Measurements from ENCODE around the gene SLC39A1.
A peak's percentile ranks its signal among the peaks of the same experiment; 100 is the strongest.

SLC39A1 gene

DNA sequence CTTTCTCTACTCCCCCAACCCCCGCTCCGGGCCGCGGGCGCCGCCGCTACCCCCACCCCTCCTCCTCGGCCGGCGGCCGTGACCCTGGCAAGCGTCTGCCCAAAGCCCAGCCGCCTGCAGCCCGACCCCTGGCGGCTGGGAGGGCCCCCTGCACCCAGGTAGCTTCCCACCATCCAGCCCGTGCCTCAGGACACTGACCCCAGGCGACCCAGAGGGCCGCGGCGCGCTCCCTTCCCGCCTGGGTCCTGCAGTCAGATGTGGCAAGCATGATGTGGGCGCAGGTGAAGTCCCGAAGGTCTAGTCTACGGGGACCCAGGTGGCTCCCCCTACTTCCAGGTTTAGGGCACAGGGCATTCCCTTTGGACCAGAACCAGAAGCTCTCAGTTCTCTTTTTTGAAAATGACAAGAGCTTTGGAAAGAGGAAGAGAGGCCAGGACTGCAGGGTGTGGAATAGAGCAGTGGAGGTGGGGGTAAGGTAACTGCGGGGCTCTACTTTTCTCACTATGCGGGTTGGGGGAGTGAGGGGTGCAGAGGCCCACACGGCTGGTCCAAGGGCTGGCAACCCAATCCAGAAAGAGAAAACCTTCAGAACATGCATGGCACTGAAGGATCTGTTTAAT, 16.6 kb downstream of the SLC39A1 start, which contains the start of gene DENND4B:
Gene DENND4B (minus strand): TSS at position 97 of the 620 bp plus-strand sequence. CDS start 2,344 bp downstream, outside the sequence.
- DNase-seq (ENCODE audit: low read depth in 2 of 2), result peak; percentile 50 to 60

DNA sequence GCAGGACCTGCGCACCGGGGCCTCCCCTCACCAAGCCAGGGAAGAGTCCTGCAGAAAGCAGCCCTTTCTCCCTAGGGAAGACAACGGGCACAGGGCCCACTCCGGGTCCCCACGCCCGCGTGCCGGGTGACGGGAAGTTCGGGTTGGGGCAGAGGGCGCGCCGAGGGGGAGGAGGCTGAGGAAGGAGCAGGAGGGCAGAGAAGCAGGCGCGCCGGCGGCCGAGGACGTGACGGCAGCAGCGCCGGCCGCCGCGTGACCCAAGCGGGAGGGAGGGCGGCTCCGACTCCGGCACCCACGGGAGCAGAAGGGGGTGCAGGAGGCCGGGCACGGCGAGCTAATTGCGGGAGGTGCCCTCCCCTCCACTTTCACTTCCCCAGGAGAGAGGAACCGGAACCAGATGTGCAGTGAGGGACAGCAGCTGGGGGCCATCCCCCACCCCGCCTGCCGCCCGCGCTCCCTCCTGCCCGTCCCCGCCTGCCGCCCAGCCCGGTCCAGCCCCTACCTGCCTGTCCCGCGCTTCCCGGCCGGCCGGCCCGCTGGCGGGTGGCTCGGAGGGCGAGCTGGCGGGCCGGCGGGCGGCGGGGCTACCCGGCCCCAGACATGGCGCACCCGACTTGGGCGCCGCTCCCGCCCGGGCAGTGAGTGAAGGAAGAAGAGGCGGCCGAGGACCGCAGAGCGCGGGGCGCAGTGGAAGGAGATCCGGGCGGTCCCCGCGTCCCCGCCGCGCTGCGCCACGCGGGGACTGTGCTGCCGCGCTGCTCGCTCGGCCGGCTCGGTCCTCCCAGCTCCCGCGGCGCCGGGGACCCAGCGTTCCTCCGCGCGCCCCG, 17.3 kb downstream of the SLC39A1 start:
- peak; percentile 45 to 57 for DNase-seq (ENCODE audit: low read depth in 2 of 2)

DNA sequence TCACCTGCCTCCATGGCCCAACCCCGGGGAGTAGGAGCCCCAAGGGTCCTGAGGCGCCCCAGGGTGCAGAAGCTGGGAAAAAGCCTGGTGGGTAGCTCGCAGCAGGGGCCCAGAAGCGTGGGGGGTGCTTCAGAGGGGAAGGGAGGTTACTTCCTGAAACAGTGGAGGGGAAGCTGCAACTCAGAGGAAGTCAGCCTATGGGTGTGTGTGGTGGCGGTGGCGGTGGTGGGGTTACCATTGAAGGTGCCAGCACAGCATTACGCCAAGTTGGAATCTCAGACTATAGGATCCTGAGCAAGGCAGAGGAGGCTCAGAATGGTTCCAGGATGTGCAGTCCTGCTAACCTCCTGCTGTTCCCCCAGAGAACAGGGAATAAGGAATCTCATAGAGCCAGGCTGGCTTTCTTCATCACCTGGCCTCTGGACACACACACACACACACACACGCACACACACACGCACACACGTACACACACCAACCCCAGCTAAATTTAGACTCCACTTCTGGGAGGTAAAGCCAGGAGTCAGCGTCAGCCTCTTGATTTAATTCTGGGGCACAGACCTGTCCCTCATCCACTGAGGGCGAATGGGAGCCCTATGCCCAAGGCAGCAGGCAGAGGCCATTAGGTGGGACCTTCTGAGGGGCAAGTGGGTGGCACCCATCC, 18.1 kb downstream of the SLC39A1 start:
- peak; percentile 55 to 69 for DNase-seq (ENCODE audit: low read depth in 2 of 2)

DNA sequence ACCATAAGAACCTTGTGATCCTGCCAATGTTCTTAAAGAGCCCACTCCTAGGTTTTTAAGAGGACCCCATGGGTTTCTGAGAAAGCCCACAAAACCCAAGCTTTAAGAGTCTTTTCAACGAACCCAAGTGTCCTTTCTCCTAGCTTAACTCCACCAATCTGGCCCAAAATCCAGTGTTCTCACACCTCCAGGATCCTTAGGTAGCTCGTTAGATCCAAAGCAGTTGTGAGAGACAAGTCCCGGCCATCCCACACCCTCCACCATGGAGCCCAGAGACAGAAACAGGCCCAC, 18.6 kb downstream of the SLC39A1 start:
- DNase-seq (ENCODE audit: low read depth in 2 of 2), result no peak

DNA sequence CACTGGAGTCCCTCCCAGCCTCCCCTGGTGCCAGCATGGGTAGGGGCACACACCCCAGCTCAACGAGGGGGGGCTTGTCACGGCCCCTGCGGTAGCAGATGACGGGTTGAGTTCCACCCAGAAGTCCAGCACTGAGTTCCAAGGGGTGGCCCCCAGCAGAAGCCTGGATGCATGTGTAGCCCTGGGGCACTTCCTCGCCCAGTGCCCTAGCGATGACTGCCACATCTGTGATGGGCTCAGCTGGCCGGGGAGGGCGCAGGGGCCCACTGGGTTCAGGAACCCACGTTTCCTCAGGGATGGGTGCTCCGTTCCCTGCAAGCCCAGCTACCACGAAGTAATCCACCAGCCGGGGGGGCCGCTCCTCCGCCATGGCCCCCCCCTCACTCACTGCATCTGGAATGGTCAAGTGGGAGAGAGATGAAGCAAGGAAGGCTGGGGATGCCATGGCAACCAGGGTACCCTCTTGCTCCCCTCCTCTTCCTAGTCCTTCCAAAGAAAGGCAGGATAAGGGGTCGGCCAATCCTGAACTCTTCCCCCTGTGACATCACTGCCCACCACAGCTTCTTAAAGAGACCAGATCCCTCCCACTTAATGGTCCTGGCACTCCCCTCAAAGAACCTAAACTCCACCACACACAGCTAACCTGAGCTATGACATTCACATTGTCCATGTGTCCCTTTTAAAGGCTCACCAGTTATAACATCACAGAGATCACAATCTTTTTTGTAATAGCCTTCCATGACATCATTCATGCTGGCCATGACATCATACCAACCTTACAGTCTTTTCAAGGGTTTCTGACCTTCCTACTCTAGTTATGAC, 19.1 kb downstream of the SLC39A1 start:
- DNase-seq (ENCODE audit: low read depth in 2 of 2), result no peak

DNA sequence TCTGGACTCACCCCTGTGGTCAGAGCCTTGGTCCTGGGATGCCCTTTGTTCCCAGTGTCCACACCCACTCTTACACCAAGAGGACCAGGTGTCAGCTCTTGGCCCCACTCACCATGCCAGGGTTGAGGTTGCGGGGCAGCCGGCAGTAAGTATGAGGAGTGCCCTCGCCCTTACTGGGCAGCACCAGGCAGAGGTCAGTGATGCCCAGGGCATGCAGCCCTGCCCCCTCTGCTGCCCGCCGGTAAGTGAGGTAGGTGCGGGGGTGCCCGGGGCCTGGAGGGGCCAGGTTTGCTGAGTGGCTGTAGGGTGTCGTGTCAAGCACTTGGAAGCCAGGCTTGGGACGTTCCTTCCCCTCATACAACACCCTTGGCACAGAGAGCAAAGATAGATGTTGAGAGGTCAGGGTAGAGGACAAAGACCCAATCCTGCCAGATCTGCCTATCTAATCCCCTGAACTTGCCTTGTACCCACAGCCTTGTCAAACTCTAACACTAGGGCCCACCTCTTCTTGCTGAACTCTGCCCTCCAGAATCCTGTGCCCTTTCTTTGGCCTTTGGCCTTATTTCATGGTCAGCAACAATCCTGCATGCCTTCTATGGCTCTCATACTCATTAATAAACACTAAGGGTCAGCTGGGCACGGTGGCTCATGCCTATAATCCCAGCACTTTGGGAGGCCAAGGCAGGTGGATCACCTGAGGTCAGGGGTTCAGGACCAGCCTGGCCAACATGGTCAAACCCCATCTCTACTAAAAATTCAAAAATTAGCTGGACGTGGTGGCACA, 20.4 kb downstream of the SLC39A1 start:
- DNase-seq (ENCODE audit: low read depth in 2 of 2), result no peak

DNA sequence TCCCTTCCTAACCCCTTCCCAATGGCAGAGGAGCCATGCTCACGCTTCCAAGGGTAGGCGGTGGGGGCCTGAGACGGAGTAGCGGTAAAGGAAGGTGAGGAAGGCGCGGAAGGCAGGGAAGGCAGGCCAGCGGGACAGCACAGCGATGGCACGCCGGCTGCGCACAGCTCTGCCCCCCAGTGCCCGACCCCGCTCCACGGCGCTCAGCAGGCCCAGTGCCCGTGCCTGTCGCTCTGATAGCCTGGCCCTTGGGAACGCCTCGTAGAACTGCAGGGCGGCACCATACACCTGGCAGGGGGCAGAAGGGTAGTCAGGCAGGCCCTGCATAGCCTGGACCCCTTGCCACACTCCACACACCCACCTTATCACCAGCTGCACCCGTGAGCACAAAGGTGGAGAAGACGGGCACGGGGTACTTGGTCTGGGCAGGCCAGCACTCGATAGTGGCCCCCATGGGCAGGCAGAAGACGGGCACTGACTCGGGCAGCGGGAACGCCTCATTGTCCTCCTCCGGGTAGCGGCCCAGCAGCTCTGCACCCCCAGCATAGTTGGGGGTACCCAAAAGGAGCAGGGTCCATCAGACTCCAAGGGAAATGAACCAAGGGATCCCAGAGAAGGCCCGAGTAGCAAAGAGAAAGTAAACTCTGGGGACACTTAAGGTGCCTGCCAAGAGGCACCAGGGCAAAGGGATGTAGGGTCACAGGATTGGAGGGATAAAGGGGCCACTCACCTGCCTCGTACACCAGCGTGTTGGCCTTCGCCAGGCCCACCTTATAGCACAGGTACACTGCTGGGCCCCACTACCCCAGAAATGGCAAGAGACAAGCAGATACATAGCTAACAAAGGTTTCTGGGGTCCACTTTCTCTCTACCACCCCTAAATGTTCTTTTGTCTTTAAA, 21.3 kb downstream of the SLC39A1 start:
- no peak for DNase-seq (ENCODE audit: low read depth in 2 of 2)

DNA sequence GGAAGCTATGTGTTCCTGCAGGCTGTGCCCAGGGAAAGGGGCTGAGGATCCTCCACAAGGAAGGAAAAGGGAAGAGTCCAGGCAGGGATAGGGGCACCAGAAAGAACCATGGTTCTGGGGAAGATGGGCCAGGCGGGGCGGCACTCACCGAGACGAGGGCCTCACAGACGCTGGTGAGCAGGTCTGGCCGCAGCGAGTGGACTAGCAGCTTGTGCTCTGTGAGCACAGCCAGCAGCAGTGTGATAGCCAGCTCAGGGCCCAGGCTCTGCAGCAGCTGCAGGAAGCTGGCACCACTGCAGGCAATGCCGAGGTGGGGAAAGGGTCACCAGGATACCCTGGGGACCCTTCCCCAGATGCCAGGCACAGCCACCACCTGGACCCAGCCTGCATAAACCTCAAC, 22.6 kb downstream of the SLC39A1 start:
- no peak for DNase-seq (ENCODE audit: low read depth in 2 of 2)

DNA sequence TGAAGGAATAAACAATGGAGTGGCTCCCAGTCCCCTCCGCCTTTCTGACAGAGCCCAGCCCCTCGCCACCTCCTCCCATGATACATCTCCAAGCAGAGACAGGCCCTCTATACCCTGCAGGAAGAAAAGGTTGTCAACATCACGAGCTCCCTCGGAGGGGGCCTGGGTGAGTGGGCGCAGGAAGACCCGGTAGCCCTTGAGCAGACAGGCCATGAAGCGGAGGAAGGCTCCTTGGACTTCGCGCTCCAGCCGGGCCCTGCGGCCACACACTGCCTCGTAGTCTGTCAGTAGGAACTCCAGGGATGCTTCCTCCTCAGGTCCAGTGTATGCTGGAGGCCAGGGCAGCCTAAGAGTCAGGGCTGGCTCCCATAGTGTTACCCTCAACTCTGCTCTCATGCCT, 23.9 kb downstream of the SLC39A1 start:
- no peak for DNase-seq (ENCODE audit: low read depth in 2 of 2)

DNA sequence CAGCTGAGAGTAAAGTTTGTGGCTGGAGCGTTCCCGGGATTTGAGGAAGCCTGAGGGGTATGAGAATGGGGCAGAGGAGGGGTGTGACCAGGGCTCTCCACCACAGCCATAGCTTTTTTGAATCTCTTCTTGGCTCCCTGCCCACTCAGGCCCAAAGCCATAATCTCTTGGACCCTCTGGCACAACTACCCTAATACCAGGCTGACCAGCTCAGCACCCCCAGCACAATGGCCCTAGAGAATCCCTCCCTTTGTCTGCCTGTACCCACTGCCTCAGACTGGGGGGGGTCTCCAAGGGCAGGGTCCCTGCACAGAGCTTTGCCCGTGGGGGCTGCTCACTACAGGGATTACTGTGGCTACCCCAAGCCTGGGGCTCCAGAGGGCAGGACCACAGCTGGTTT, 24.3 kb downstream of the SLC39A1 start:
- DNase-seq (ENCODE audit: low read depth in 2 of 2), result no peak

DNA sequence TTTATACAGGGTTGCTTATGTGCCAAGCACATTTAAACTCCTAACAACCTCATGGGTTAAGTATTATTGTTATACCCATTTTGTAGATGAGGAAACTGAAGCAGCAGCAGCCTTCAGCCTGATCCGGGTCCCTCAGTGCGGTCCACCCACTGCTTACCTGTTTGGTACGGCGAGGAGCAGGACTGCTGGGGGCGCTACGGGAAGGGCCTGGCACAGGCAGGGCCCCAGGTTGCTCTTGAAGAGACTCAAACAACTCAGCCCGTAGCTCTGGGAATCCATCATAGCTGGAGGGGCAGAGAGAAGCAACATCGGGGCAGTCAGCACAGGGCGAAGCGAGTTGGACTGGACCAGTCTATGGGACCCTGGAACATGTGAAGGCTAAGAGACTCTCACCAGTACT, 26.0 kb downstream of the SLC39A1 start:
- DNase-seq (ENCODE audit: low read depth in 2 of 2), result no peak

DNA sequence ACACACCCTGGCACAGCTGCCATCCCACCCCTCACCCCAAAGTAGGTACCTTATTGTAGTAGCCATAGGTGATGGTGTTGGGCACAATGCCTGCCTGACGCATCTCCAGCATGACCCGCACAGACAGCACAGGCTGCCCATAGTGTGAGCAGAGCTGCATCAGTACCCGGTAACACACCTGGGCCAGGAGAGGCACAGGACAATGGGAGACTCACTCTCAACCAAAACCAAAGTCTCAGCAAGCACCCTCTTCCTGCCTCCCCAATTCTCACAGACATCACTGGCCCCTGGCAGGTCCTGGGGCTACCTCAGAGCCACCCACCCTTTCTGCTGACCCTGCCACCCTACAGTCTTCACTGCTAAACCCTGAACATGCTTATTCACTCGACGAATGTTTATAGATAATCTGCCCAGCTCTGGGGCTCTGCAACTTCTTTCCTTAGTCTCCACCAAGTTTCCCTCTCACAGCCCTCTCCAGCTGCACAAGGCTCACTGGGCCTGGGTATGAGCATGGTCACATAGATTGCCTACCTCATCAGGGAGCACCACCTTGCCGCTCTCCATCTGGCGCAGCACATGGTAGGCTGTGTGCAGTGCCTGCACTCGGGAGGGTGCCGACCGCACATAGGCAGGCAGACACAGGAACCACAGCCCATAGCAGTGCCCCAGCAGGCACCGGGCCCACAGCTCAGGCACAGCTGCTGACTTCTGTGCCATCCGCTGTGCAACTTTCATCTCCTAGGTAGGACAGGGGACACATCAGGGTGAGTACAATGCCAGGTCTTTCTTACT, 27.1 kb downstream of the SLC39A1 start:
- DNase-seq (ENCODE audit: low read depth in 2 of 2), result no peak

DNA sequence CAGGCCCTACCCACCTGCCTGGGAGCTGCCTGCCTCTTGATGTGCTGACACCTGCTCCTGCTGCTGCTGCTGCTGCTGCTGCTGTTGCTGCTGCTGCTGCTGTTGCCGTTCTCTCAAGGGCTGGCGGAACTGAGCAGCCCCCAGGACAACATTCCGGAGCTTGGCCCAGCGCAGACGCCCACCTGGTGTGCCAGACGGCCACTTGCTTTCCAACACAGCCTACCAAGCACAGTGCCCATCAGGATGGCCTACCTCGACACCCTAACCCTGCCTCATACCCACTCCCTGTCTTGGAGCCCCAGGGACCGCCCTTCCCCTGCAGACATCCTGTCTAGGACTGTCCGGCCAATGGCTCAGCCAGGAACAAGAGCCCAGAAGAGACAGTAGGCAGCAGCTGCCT, 28.6 kb downstream of the SLC39A1 start:
- no peak for DNase-seq (ENCODE audit: low read depth in 2 of 2)

DNA sequence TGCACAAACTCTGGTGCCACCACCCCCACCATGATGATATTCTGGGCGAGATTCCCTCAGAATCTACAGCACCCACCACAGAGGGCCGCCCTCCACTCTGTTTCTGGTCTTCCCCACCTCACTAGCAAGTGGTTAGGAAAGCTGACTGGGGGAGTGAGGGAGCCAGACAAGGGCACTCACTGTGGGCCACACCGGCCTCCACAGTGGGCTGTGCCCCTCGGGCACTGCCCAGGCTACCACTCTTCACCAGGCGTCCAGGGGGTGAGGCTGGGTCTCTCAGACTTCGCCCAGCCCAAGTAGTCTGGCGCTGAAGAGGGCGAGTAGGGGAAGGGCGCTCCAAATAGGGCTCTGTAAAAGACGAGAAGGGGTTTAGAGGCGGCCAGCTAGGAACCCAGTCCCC, 29.4 kb downstream of the SLC39A1 start:
- DNase-seq (ENCODE audit: low read depth in 2 of 2), result no peak

DNA sequence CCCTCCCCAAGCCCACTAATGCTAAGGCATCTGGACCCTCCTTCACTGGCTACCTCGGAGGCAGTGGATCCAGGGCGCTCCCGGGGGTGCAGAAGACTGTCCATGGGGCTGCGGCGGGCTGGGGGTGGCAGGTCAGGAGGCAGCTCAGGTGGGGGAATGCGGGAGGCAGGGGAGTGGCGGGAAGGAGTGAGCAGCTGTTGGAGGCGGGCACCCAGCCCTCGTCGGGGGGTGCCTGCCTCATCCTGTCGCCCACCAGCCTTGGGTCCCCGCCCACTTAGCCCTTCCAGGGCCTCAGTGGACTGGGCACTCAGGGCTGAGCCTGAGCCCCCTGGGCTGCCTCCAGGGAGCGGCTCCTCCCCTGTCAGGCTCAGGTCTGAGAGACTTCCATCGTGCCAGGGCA, 29.9 kb downstream of the SLC39A1 start:
- DNase-seq (ENCODE audit: low read depth in 2 of 2), result no peak

DNA sequence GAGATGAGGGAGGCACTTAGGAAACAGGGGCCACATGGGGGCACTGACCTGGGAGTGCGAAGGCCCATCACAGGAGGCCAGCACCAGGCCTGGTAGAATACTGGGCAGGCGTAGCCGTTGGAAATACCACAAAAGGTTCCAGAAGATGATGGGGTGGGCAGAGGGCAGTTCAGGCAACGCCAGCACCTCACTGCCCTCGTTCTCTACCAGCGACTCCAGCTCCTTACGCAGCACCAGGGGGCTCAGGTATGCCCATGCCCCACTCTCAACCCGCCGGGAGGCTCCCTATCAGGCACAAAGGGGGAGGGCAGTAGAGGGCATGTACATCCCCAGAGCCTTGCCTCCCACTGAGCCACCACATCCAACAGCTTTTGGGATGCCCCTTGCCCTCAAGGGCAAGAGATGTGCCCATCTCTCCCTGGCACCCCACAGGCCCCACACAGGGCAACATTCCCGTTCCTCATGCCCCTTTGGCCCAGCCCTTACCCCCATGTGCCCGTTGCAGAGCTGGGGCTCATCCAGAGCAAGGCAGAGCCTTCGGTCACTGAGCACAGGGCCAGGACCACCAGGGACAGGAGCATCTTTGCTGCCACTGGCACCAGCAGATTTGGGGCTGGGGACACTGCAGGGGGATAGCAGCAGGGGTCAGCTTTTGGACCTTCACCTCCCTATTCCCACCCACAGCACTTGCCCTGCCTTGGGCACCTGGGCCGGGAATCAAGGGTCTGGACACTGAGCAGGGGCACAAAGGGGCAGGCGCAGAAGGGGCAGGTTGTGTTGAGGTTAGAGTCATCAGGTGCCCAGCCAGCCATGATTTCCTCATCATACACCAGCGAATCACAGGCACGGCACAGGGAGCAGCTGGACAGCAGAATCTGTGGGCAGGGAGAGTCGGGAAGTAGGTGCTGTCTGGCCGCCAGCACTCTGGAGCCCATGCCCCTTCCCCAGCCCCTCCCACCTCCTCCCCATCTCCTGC, 30.9 kb downstream of the SLC39A1 start:
- DNase-seq (ENCODE audit: low read depth in 2 of 2), result no peak

DNA sequence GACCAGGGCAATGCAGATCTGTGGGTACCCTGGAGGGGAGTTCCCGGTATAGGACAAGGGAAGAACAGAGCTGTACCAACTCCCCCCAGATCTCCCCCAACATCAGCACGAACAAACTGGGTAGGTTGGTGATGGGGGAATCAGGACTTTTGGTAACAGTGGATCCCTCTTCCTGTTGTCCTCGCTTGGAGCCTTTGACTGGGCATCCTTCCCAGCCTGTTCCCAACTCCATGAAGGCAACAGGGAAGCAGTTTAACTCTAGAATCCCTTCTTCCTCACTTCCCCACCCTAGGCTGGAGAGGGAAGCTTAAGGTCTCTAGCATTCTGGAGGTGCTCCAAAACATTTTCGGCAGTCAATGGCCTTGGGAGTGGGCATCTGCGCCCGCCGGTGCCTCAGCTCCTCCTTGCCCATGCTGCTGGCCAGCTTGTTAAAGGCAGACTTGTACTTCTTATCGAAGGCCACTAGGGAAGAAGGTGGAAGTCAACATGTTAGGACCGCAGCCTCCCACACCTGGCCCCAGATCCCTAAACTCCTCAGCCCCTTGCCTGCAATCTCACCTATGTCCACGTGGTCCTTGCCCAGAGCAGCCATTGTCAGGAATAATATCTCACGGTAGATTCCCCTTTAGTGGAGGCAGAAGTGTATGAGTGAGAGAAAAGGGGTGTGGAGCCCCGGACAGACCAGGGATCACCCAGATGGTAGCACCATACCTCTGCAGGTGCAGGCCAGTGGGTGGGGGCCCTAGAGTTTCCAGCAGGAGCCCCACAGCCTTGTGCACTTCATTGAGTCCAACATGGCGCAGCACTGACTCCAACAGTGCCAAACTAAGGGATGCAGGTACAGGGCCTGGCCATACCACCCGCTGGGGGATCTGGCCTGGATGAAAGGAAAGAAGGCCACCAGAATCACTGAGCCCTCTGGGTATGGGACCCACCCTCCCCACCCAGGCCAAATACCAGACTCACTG, 33.1 kb downstream of the SLC39A1 start:
- no peak for DNase-seq (ENCODE audit: low read depth in 2 of 2)
